ENCODE results near the gene WDR55.

DNA sequence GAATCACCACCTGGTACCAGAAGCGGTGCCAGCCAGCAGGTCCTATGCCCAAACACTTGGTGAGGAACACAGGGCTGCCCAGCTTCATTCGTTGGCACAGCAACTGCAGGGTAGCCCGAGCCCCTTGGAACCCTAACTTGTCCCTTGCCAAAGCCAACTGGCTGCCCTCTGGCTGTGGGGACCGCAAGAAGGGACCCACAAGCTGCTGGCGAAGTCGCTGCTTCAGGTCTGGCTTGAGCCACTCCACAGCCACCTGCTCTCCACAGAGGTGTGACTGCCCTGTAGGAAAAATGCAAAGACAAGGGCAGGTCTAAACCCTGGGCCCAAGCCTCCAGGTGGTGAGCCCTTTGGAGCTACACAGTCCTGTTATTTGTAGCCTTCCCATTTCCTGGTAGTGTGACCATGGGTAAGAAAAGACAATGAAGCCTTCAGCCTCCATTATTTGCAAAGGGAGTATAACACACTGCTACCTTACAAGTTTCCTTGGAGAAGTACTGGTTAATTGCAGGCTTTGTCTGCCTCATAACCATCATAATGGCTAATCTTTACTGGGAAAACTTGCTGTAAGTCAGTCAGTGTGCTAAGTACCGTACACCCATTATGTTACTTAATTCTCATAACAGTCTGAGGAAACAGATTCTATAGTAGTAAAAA lies 6.9 kb downstream of the WDR55 start:
- TF ChIP-seq EZH2 (IDR thresholded peaks at IDR 0.05) (no peak), POLR2AphosphoS5 (IDR thresholded peaks at IDR 0.05; ENCODE audit: borderline replicate concordance, low read depth, low read length) (no peak), FOXP2 (optimal IDR thresholded peaks at IDR 0.05; ENCODE audit: control extremely low read depth, extremely low read length, insufficient read depth) (no peak)

All from SK-N-MC (cell line).